Tibial artery (tissue), 4 donors: ENCODE measurements around the gene CPAMD8.
A peak's percentile ranks its signal among the peaks of the same experiment; 100 is the strongest.
"Not testable (repeated sequence)": the region's sequence is repeated elsewhere in the genome, so short reads cannot be mapped to it uniquely, and the experiment has no call there.

ENCODE experiments used
- DNase-seq, 2 donors: peaks; one replicate each; pipeline ENCODE4 v3.0.0-alpha.2; 2019
- H3K27ac ChIP-seq, 2 donors: fragments of 200-600 bp; sonication (generic) in 1 of 2; 1 replicate in 1 of 2; 2 replicates in 1 of 2; pipeline ENCODE4 v1.5.1; 2018 to 2019; ENCODE audit warnings: mild to moderate bottlenecking in 1 of 2
- H3K27me3 ChIP-seq, 2 donors: fragments of 200-600 bp; sonication (generic) in 1 of 2; one replicate each; pipeline versions ENCODE4 v1.5.1 to v1.6.0; 2016 to 2019
- H3K36me3 ChIP-seq, 3 donors: fragments of 200-600 bp; sonication (generic) in 2 of 3; one replicate each; pipeline ENCODE4 v1.5.1; 2016 to 2019; ENCODE audit warnings: mild to moderate bottlenecking in 2 of 3
- H3K4me1 ChIP-seq, 4 donors: fragments of 200-600 bp; sonication (generic) in 2 of 4; 1 replicate in 3 of 4; 2 replicates in 1 of 4; pipeline ENCODE4 v1.5.1; 2016 to 2019
- H3K4me3 ChIP-seq, 2 donors: fragments of 200-600 bp; sonication (generic) in 1 of 2; 1 replicate in 1 of 2; 2 replicates in 1 of 2; pipeline ENCODE4 v1.5.1; 2018 to 2019; ENCODE audit warnings: mild to moderate bottlenecking in 2 of 2
- H3K9me3 ChIP-seq, 3 donors: fragments of 200-600 bp; sonication (generic) in 1 of 3; one replicate each; pipeline ENCODE4 v1.5.1; 2016 to 2019
- intact Hi-C: fragments of 100-400 bp; cut with DNase I; formaldehyde crosslinking; loops from one replicate; pipeline ENCODE4 v1.15.0; 2023; ENCODE audit warnings: low total_unique reads
- TF ChIP-seq, protein P1 (sequence below), 2 experiments: fragments of 200-600 bp in 1 of 2; fragments of 450-650 bp in 1 of 2; IDR thresholded peaks; one replicate each; pipeline ENCODE4 v1.5.1; 2017 to 2019; ENCODE audit warnings: antibody characterized with exemption in 2 of 2, mild to moderate bottlenecking in 1 of 2, moderate library complexity in 1 of 2

Gene CPAMD8

DNA sequence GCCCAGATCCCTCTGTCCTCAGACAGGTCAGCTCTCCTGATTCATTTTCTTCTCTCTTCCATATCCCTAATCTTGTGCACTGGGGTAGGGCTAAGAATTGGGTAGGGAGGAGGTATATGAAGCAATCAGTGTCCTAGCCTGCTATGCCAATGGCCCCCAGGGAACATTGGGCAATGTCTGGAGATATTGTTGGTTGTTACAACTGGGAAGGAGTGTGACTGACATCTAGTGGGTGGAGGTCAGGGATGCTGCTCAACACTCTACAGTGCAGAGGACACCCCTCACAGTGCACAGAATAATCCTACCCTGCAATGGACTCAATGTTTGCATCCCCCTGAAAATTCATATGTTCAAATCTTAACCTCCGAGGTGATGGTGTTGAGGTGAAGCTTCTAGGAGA lies 57.5 kb downstream of the CPAMD8 start:
- TF ChIP-seq, protein P1, sequence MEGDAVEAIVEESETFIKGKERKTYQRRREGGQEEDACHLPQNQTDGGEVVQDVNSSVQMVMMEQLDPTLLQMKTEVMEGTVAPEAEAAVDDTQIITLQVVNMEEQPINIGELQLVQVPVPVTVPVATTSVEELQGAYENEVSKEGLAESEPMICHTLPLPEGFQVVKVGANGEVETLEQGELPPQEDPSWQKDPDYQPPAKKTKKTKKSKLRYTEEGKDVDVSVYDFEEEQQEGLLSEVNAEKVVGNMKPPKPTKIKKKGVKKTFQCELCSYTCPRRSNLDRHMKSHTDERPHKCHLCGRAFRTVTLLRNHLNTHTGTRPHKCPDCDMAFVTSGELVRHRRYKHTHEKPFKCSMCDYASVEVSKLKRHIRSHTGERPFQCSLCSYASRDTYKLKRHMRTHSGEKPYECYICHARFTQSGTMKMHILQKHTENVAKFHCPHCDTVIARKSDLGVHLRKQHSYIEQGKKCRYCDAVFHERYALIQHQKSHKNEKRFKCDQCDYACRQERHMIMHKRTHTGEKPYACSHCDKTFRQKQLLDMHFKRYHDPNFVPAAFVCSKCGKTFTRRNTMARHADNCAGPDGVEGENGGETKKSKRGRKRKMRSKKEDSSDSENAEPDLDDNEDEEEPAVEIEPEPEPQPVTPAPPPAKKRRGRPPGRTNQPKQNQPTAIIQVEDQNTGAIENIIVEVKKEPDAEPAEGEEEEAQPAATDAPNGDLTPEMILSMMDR (IDR thresholded peaks at IDR 0.05) = peak in 1 of 2 experiments; percentile 45
- Histone ChIP-seq H3K36me3 (no peaks in the 10 kb centered on the region), H3K4me1 (no peaks in the 10 kb centered on the region), H3K4me3 (no peak overlapping the region), H3K27ac (no peak overlapping the region), H3K27me3 (no peaks in the 10 kb centered on the region), H3K9me3 (peaks cover 0 to 16% (median 15%) of the 10 kb centered on the region in 3 donors)
- intact Hi-C loops = no loop called here
- peak in 1 of 2 donors; percentile 50 for DNase-seq

DNA sequence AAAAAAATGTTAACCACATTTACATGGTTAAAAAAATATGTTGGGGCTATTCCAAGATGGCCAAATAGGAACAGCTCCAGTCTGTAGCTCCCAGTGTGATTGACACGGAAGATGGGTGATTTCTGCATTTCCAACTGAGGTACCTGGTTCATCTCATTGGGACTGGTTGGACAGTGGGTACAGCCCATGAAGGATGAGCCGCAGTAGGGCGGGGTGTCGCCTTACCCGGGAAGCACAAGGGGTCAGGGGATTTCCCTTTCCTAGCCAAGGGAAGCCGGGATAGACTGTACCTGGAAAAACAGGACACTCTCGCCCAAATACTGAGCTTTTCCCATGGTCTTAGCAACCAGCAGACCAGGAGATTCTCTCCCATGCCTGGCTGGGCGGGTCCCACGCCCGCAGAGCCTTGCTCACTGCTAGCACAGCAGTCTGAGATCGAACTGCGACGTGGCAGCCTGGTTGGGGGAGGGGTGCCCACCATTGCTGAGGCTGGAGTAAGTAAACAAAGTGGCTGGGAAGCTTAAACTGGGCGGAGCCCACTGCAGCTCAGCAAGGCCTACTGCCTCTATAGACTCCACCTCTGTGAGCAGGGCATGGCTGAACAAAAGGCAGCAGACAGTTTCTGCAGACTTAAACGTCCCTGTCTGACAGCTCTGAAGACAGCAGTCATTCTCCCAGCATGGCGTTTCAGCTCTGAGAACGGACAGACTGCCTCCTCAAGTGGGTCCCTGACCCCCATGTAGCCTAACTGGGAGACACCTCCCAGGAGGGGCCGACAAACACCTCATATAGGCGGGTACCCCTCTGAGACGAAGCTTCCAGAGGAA lies 65.4 kb downstream of the CPAMD8 start:
- intact Hi-C loops, H3K27me3 ChIP-seq, H3K4me3 ChIP-seq, H3K36me3 ChIP-seq, H3K9me3 ChIP-seq, DNase-seq: not testable (repeated sequence)
- peaks cover 0 to 10% (median 6%) of the 10 kb centered on the region in 4 donors for H3K4me1 ChIP-seq
- H3K27ac ChIP-seq = peak overlapping the region; percentile 30 to 41

DNA sequence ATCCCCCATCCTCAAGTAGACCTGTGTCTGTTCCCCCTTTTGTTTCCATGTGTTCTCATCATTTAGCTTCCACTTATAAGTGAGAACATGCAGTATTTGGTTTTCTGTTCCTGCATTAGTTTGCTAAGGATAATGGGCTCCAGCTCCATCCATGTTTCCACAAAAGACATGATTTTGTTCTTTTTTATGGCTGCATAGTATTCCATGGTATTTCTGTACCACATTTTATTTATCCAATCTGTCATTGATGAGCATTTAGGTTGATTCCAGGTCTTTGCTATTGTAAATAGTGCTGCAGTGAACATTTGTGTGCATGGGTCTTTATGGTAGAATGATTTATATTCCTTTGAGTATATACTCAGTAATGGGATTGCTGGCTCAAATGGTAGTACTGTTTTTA lies 68.3 kb downstream of the CPAMD8 start:
- H3K9me3 ChIP-seq, H3K36me3 ChIP-seq, intact Hi-C loops, H3K27ac ChIP-seq, H3K4me3 ChIP-seq, DNase-seq: not testable (repeated sequence)
- Histone ChIP-seq H3K27me3 (peaks cover 0 to 16% of the 10 kb centered on the region in 2 donors), H3K4me1 (peaks cover 0 to 10% (median 6%) of the 10 kb centered on the region in 4 donors)

DNA sequence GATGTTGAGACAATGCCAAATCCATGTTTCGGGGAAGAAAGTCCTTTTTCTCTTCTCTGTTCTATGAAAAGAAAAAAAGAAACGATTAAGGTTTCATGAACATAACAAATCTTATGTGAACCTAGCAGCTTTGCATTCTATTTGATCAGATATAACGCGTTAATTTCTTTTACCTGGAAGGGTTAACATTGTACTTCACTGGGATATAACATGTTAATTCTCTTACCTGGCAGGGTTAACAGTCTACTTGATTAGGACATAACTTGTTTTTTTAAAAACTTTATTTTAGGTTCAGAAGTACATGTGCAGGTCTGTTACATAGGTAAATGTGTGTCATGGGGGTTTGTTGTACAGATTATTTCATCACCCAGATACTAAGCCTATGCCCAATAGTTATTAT lies 68.8 kb downstream of the CPAMD8 start:
- Histone ChIP-seq H3K27ac (no peak overlapping the region), H3K4me3 (no peak overlapping the region), H3K36me3 (no peaks in the 10 kb centered on the region), H3K9me3 (no peaks in the 10 kb centered on the region), H3K4me1 (peaks cover 0 to 10% (median 6%) of the 10 kb centered on the region in 4 donors), H3K27me3 (peaks cover 0 to 16% of the 10 kb centered on the region in 2 donors)
- TF ChIP-seq, protein P1 (IDR thresholded peaks at IDR 0.05) = no peak
- intact Hi-C loops = no loop called here
- DNase-seq = no peak

DNA sequence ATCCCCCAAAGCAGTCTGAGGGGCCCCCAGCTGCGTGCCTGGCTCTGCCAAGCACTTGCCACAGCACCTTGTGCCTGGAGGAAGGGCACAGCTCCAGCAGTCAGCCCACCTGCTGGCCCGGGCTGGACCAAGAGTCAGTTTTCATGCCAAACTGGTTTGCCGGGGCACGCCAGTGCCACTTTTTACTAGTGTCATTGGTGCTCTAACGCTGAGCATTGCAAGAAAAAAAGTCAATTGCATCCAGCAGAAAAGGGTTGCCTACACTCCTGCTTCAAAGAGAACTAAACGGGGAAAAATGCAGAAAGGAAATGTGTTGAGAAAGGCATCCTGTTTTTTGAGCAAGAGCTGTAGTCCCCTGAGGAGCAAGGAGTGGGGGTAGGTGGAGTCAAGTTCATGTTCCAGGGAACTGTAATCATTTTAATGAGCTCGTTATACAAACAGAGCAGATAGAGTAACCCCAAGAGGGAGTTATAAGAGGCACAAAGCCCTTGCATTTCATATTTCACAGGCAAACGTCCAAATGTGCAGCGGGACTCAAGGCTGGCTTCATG lies 69.4 kb downstream of the CPAMD8 start:
- Histone ChIP-seq H3K4me1 (peaks cover 0 to 10% (median 6%) of the 10 kb centered on the region in 4 donors), H3K27me3 (peaks cover 0 to 18% of the 10 kb centered on the region in 2 donors), H3K36me3 (no peaks in the 10 kb centered on the region), H3K27ac (no peak overlapping the region), H3K9me3 (no peaks in the 10 kb centered on the region), H3K4me3 (no peak overlapping the region)
- peak in 1 of 2 donors; percentile 45 for DNase-seq
- intact Hi-C loops = no loop called here
- TF ChIP-seq, protein P1 (IDR thresholded peaks at IDR 0.05) = no peak

DNA sequence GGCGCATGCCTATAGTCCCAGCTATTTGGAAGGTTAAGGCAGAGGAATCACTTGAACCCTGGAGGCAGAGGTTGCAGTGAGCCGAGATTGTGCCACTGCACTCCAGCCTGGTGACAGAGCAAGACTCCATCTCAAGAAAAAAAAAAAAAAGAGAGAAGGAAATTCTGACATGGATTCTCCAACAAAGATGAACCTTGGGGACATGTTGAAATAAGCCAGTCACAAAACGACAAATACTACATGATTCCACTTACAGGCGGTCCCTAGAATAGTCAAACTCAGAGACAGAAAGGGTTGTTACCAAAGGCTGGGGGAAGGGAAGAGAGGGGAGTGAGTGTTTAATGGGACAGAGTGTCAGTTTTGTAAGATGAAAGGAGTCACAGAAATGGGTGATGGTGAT lies 71.4 kb downstream of the CPAMD8 start:
- H3K36me3 ChIP-seq = no peaks in the 10 kb centered on the region
- H3K9me3 ChIP-seq = no peaks in the 10 kb centered on the region
- peaks cover 0 to 27% of the 10 kb centered on the region in 2 donors for H3K27me3 ChIP-seq
- intact Hi-C loops = no loop called here
- peaks cover 0 to 9% (median 5%) of the 10 kb centered on the region in 4 donors for H3K4me1 ChIP-seq
- no peak overlapping the region for H3K4me3 ChIP-seq
- no peak overlapping the region for H3K27ac ChIP-seq
- TF ChIP-seq, protein P1 (IDR thresholded peaks at IDR 0.05) = no peak
- DNase-seq = no peak
